ENCODE results near the gene IFITM5.
"Not testable (repeated sequence)": the region's sequence is repeated elsewhere in the genome, so short reads cannot be mapped to it uniquely, and the experiment has no call there.

Gene IFITM5

GRCh38 chr11:311013-311748 lies 11.9 kb upstream of the IFITM5 start:
- DNase-seq, result not testable (repeated sequence)

DNA sequence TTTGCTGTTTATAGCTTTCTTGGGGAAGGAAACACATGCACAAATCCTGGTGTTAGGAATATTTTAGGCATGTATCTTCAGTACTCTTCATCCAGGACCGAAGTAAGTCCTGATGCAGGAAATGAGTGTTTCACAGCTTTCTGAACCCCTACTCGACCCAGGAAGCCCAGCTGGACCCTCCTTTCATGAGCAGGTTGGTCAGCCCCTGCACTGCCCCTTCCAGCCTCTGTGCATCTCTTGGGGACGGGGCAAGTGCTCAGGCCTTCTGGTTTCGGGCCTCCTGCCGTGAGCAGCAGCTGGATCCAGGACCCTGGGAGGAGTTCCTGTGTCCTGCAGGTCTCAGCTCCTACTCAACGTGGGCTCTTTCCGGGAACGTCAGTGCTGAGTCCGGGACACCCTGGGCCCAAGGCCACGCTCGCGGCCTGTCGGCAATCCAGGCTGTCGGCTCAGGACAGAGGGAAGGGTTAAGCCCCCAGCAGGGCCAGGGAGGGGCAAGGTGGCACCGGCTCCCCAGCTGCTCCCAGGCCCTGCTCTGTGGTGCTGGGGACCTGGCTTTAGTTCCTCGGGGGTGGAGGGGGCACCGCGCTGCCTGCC lies 10.8 kb upstream of the IFITM5 start:
- not testable (repeated sequence) for DNase-seq

DNA sequence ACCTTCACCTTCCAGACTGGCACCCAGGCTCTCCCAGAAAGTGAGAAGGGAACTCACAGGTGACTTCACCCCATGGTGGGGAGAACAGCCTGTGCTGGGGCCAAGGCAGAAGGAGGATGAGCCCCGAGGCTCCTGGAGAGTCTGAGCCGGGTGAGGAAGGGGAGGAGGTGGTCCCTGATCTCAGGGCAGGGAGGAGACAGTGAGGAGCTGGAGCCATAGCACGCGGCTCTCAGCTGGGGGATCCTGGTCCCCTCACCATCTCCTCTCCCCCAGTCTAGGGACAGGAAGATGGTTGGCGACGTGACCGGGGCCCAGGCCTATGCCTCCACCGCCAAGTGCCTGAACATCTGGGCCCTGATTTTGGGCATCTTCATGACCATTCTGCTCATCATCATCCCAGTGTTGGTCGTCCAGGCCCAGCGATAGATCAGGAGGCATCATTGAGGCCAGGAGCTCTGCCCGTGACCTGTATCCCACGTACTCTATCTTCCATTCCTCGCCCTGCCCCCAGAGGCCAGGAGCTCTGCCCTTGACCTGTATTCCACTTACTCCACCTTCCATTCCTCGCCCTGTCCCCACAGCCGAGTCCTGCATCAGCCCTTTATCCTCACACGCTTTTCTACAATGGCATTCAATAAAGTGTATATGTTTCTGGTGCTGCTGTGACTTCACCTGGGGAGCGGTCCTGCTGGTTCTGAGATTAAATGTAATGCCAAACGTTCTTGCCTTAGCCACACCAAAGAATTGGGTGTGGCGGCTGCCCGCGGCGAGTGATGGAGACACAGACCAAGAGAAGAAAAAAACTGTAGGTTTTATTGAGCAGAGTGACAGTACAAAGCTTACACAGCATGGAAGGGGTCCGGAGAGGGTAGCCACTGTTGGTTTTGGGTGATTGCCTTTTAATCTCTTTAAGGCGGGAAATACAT lies 9.7 kb upstream of the IFITM5 start:
- not testable (repeated sequence) for DNase-seq

GRCh38 chr11:307766-308708 lies 8.7 kb upstream of the IFITM5 start, which contains the start of gene IFITM2:
IFITM2 (plus strand) TSS chr11:307816; CDS start chr11:308193, 377 bp downstream.
- not testable (repeated sequence) for DNase-seq

- DNase-seq, result no peak
Measured at GRCh38 chr11:306645-307371, 7.5 kb upstream of the IFITM5 start.

GRCh38 chr11:305844-306211 lies 6.5 kb upstream of the IFITM5 start:
- no peak for DNase-seq

DNA sequence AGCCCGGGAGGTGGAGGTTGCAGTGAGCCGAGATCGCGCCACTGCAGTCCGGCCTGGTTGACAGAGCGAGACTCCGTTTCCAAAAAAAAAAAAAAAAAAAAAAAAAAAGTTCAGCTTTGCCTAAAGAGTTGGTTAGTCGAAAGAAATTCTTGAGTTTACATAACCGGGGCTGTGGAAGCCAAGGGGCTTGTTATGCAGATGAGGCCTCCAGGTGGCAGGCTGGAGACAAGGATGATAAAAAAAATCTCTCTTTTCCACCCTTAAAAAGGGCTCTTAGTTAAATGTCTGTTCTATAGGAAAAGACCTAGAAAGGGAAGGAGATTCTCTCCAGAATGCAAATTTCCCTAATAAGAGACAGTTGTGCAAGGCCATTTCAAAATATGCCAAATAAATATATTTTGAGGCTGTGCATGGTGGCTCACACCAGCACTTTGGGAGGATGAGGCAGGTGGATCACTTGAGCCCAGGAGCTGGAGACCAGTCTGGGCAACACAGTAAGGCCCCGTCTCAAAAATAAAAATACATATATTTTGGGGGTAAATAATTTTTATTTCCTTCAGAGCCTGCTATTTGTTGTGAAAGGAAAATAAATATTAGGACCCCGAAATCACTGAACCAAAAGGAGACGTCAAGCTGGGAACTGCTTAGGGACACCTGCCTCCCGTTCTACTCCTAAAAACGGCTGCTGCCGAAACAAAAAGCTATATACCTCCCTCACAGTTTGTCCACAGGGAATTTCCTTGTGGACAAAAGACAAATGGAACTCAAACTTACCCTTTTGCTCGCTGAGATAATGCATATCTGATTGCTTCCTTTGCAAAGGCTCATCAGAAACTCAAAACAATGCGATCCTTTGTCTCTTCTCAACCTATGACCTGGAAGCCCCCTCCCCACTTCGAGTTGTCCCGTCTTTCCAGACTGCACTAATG lies 5.9 kb upstream of the IFITM5 start:
- DNase-seq, result no peak

- no peak for DNase-seq
Measured at GRCh38 chr11:304061-304506, 4.8 kb upstream of the IFITM5 start.

DNA sequence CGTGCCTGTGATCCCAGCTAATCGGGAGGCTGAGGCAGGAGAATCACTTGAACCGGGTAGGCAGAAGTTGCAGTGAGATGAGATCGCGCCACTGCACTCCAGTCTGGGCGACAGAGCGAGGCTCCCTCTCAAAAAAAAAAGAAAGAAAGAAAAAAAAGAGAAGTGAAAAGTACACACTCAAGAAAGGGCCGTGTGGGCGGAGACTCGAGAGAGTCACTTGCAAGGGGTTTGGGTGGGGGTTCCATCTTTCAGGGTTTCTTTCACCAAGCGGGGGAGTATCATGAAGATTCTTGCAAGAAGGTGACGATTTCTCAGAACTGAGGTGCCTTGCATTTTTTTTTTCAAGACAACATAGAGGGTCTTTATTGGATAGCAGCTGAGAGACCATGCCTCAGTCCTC lies 4.0 kb upstream of the IFITM5 start:
- no peak for DNase-seq

DNA sequence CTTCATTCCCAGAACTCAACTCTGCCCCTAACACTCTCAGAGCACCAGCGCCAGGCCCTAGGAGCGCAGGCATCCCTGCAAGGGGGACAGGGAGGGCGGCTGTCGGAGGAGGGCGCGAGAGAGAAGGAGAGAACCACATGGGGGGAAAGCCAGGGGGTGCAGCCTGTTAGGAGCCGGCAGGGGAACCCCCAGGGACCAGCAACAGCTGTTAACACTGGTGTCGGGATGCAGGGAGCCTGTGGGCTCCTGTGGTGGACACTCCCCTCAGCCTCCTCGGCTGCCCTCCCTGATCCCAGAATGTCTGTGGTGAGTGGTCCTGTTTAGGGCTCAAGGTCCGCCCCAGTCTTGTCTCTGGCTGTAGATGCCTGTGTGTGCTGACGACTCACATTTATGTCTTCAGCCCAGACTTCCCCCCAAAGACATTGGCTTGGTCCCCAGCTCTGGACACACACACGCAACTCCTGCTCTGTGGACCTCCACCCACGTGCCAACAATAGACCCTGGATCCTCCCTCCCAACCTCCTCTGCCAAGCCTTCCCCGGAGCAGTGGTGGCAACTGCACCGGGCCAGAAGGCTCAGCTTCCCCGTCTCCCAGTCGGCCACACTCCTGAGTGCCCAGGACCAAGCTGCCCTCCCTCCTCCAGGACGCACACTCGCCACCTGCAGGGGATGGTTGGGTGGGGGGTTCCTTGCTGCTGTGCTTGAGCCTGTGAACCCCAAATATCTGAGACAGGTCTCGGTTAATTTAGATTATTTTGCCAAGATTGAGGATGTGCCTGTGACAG lies 817 bp upstream of the IFITM5 start:
- no peak for DNase-seq

DNA sequence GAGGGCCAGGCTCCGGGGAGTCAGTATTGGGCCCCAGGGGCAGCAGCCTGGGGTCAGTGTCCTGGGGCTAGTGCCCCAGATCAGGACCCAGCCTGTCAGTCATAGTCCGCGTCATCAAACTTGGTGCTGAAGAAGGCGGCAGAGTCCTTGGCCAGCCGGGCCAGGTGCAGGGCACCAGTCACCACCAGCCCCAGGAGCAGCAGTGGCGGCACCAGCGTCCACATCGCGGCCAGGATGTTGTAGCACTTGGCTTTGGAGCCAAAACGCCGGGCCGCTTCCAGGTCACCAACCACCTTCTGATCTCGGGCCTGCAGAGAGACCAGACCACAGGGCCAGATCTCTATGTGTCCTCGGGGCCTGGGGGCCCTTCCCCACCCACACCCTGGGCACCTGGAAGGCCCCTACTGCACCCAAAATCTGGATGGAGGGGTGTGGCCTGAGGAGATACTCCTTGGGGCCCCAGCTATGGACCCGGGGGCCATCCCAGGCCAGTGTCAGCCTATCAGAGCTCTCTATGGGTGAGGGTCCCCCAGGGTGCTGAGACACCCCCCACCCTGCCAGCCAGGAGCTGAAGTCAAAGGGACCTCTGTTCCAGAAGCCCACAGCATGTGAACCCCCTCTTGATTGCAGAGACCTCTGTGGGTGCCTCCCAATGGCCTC lies 790 bp downstream of the IFITM5 start:
- no peak for DNase-seq

DNA sequence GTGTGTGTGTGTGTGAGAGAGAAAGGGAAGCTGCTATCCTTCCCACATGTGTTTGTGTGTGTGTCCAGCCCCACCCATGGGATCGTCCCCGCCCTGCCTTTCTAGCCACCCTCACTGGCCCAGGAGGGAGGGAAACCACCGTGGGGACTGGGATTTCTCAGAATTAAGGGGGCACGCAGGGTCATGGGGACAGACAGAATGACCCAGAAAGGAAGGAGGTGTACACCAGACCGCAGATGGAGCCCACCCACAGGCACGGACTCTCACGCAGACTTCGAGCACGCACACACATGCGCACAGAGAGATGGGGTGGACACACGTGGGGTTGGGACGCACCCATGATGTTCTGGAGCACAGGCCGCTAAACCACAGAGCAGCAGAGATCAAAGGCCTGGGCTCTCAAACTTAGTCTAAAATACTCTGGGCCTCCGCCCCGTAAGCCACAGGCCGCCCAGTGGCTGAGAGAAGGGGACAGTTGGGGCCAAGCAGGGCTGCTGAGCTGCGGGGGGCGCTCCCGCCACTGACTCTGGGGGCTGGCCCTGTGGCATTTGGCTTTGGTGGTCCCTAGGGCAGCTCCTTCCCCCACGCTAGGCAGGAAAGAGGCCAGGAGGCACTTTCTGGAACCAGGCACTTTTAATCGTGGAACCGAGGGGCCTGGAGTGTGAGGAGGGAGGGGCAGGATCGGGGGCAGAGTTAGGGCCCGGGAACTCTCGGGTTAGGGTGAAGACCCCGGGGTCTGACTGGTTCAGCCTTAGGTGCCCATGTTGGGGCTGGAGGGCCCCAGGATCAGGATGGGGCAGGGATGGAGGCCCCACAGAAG lies 1.5 kb downstream of the IFITM5 start:
- no peak for DNase-seq

- no peak for DNase-seq
Measured at GRCh38 chr11:297051-297585, 2.2 kb downstream of the IFITM5 start.

GRCh38 chr11:296171-297050 lies 2.9 kb downstream of the IFITM5 start:
- DNase-seq, result no peak

GRCh38 chr11:295351-296170 lies 3.8 kb downstream of the IFITM5 start:
- DNase-seq, result no peak

DNA sequence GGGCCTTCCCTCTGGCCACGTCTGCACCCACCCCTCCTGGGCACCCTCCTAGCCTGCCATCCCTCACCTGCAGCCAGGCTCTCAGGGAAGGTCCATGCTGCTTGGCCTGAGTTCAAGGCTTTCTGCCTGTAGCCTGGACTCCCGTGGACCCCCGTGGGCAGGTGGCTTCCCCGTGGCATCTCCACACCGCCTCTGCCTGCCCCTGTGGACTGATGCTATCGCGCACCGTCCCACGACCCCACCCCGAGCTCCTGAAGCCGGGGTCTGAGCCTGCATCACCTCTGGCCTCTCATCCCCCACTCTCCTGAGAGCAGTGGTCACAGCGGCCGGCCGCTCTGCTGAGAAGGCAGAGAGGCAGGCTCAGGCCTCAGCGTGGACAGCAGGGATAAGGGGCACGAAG lies 4.5 kb downstream of the IFITM5 start:
- DNase-seq, result no peak
